ENCODE data around the gene RAD51.
A peak's percentile ranks its signal among the peaks of the same experiment; 100 is the strongest.

The RAD51 gene

DNA sequence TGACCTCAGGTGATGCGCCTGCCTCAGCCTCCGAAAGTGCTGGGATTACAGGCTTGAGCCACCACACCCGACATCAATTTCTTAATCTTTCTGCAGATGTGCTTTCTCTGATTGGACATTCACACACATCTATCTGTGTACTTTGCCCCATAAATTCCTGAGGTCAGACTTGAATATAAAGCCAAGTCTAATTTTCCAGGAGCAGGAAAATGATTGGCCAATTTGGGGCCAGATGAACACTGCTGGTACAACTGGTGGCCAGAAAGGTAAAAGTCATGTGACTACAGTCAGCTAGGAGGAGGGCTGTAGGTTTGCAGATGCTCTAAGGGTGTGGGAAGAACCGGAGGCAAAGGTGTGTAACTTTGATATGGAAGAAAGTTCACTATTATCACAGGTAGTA, 3.2 kb upstream of the RAD51 start:
- no peak overlapping the region for H3K27ac ChIP-seq (ENCODE audit: poor library complexity, severe bottlenecking)
- ATAC-seq (ENCODE audit: low read depth) (no peak), DNase-seq (ENCODE audit: low spot score) (no peak)
- H3K27me3 ChIP-seq (ENCODE audit: insufficient read depth, poor library complexity, severe bottlenecking) = no peaks in the 10 kb centered on the region
- H3K36me3 ChIP-seq (ENCODE audit: low read depth) = peaks cover 9% of the 10 kb centered on the region
- TF ChIP-seq, protein P1, sequence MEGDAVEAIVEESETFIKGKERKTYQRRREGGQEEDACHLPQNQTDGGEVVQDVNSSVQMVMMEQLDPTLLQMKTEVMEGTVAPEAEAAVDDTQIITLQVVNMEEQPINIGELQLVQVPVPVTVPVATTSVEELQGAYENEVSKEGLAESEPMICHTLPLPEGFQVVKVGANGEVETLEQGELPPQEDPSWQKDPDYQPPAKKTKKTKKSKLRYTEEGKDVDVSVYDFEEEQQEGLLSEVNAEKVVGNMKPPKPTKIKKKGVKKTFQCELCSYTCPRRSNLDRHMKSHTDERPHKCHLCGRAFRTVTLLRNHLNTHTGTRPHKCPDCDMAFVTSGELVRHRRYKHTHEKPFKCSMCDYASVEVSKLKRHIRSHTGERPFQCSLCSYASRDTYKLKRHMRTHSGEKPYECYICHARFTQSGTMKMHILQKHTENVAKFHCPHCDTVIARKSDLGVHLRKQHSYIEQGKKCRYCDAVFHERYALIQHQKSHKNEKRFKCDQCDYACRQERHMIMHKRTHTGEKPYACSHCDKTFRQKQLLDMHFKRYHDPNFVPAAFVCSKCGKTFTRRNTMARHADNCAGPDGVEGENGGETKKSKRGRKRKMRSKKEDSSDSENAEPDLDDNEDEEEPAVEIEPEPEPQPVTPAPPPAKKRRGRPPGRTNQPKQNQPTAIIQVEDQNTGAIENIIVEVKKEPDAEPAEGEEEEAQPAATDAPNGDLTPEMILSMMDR (IDR thresholded peaks at IDR 0.05; ENCODE audit: poor library complexity, severe bottlenecking) = no peak
- H3K4me3 ChIP-seq (ENCODE audit: severe bottlenecking) = no peak overlapping the region
- no peaks in the 10 kb centered on the region for H3K9me3 ChIP-seq (ENCODE audit: severe bottlenecking)
- H3K4me1 ChIP-seq (ENCODE audit: insufficient read depth, poor library complexity, severe bottlenecking) = peaks cover 10% of the 10 kb centered on the region

DNA sequence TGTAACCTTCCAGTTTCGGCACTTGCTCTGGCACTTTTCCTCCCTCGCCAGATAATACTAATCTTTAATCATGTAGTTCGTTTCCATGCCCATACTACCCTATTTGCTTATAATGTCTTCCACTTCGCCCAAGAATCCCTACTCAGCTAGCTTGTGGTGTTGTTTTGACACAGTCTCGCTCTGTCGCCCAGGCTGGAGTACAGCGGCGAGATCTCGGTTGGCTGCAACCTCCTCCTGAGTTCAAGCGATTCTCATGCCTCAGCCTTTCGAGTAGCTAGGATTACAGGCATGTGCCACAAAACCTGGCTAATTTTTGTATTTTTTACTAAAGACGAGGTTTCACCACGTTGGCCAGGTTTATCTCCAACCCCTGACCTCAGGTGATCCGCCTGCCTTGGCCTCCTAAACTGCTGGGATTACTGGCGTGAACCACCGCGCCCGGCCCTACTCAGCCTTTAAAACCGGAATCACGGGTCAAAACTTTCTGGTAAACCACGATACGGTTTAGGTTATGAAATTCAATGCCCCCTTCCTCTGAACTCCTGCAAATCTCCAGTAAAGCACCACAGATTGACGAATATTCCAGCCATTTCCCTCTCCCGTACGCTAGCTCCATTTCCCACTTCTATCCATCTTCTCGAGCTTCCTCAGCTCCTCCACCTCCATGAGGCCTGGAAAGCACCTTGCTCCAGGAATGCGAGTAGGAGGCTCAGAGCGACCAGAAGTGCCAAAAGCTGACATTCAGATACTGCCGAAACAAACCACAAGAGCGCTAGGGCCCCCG, 878 bp upstream of the RAD51 start:
- TF ChIP-seq, protein P1 (IDR thresholded peaks at IDR 0.05; ENCODE audit: poor library complexity, severe bottlenecking) = no peak
- no peak for DNase-seq (ENCODE audit: low spot score)
- H3K4me3 ChIP-seq (ENCODE audit: severe bottlenecking) = peak overlapping the region; percentile 79
- no peak for ATAC-seq (ENCODE audit: low read depth)
- H3K27ac ChIP-seq (ENCODE audit: poor library complexity, severe bottlenecking) = peak overlapping the region; percentile 81
- no peaks in the 10 kb centered on the region for H3K9me3 ChIP-seq (ENCODE audit: severe bottlenecking)
- H3K36me3 ChIP-seq (ENCODE audit: low read depth) = peaks cover 30% of the 10 kb centered on the region
- no peaks in the 10 kb centered on the region for H3K27me3 ChIP-seq (ENCODE audit: insufficient read depth, poor library complexity, severe bottlenecking)
- H3K4me1 ChIP-seq (ENCODE audit: insufficient read depth, poor library complexity, severe bottlenecking) = peaks cover 13% of the 10 kb centered on the region

DNA sequence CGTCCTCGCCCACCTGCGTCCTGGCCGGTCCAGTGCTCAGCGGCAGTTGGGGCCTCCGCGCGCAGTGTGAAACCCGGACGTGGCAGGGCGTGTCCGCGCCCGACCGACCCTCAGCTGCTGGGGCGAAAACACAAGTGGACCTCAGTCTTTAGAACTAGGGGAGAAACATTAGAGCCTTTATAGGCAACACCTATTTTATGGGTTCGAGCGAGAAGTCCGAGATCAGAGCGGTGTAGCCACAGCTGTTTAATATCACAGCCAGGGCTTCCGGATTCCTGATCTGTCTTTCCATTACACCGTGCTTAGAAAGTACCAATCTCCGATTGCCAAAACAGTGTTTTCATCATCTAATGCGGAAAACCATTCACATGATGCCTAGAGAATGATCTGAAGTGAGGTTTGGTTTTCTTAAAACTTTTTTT, 506 bp downstream of the RAD51 start:
- ATAC-seq (ENCODE audit: low read depth) (peak; percentile 50), DNase-seq (ENCODE audit: low spot score) (no peak)
- TF ChIP-seq, protein P1 (IDR thresholded peaks at IDR 0.05; ENCODE audit: poor library complexity, severe bottlenecking) = no peak
- H3K36me3 ChIP-seq (ENCODE audit: low read depth) = peaks cover 44% of the 10 kb centered on the region
- peak overlapping the region; percentile 79 for H3K4me3 ChIP-seq (ENCODE audit: severe bottlenecking)
- H3K9me3 ChIP-seq (ENCODE audit: severe bottlenecking) = no peaks in the 10 kb centered on the region
- H3K27ac ChIP-seq (ENCODE audit: poor library complexity, severe bottlenecking) = peak overlapping the region; percentile 81
- no peaks in the 10 kb centered on the region for H3K27me3 ChIP-seq (ENCODE audit: insufficient read depth, poor library complexity, severe bottlenecking)
- H3K4me1 ChIP-seq (ENCODE audit: insufficient read depth, poor library complexity, severe bottlenecking) = peaks cover 13% of the 10 kb centered on the region

DNA sequence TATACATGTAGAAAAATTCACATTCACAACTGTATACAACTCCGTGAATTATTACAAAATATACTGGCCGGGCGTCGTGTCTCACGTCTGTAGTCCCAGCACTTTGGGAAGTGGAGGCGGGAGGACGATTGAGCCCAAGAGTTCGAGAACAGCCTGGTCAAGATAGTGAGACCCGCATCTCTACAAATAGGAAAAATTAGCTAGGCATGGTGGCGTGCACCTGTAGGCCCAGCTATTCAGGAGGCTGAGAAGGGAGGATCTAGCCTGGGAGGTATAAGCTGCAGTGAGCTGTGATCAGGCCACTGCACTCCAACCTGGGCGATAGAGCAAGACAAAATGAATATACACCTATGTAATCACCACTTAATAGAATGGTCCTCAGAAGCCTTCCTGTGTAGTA, 1.3 kb downstream of the RAD51 start:
- peaks cover 52% of the 10 kb centered on the region for H3K36me3 ChIP-seq (ENCODE audit: low read depth)
- no peak for ATAC-seq (ENCODE audit: low read depth)
- TF ChIP-seq, protein P1 (IDR thresholded peaks at IDR 0.05; ENCODE audit: poor library complexity, severe bottlenecking) = no peak

DNA sequence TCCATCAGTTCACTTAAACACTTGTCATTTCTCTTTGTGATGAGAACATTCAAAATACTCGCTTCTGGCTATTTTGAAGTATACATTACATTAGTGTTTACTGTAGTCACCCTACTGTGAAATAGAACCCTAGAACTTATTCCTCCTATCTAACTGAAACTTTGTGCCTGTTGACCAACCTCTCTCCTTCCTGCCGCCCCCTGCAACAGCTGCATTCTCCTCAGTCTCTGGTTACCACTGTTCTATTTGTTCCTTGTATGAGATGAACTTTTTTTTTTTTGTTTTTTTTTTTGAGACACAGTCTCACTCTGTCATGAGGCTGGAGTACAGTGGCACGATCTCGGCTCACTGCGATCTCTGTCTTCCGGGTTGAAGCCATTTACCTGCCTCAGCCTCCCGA, 2.9 kb downstream of the RAD51 start:
- Histone ChIP-seq H3K4me3 (ENCODE audit: severe bottlenecking) (no peak overlapping the region), H3K36me3 (ENCODE audit: low read depth) (peaks cover 68% of the 10 kb centered on the region), H3K27ac (ENCODE audit: poor library complexity, severe bottlenecking) (no peak overlapping the region), H3K9me3 (ENCODE audit: severe bottlenecking) (no peaks in the 10 kb centered on the region), H3K27me3 (ENCODE audit: insufficient read depth, poor library complexity, severe bottlenecking) (no peaks in the 10 kb centered on the region), H3K4me1 (ENCODE audit: insufficient read depth, poor library complexity, severe bottlenecking) (peaks cover 13% of the 10 kb centered on the region)
- no peak for ATAC-seq (ENCODE audit: low read depth)
- TF ChIP-seq, protein P1 (IDR thresholded peaks at IDR 0.05; ENCODE audit: poor library complexity, severe bottlenecking) = no peak
- no peak for DNase-seq (ENCODE audit: low spot score)

More for the DNA sequence above, 1.3 kb downstream of the RAD51 start:
- Histone ChIP-seq H3K4me3 (ENCODE audit: severe bottlenecking) (peak overlapping the region; percentile 79), H3K4me1 (ENCODE audit: insufficient read depth, poor library complexity, severe bottlenecking) (peaks cover 13% of the 10 kb centered on the region), H3K27ac (ENCODE audit: poor library complexity, severe bottlenecking) (peak overlapping the region; percentile 81), H3K9me3 (ENCODE audit: severe bottlenecking) (no peaks in the 10 kb centered on the region), H3K27me3 (ENCODE audit: insufficient read depth, poor library complexity, severe bottlenecking) (no peaks in the 10 kb centered on the region)
- no peak for DNase-seq (ENCODE audit: low spot score)
